Esophagus mucosa (tissue), 1 donor: Measurements from ENCODE around the gene ATXN1. TPM values are rescaled to one million over a fixed set of nuclear protein-coding genes. Genes with fewer than 3 reads are reported as not detected.
"Not testable (repeated sequence)": the region's sequence is repeated elsewhere in the genome, so short reads cannot be mapped to it uniquely, and the experiment has no call there.

Experiments used
- ATAC-seq: fragments of 200-7000 bp; cut with Tn5 transposase; one replicate; pipeline ENCODE4 v1.9.1; 2020
- total RNA-seq: library from RNA; stranded (reverse); gene quantifications from one replicate; pipeline ENCODE4 v1.2.4, GENCODE V29; 2023
- donor health status: DM: yes; HTN: yes; CAD: no.

Gene ATXN1
- total RNA-seq, 1 donor from 2014 or later = 29.3 TPM

DNA sequence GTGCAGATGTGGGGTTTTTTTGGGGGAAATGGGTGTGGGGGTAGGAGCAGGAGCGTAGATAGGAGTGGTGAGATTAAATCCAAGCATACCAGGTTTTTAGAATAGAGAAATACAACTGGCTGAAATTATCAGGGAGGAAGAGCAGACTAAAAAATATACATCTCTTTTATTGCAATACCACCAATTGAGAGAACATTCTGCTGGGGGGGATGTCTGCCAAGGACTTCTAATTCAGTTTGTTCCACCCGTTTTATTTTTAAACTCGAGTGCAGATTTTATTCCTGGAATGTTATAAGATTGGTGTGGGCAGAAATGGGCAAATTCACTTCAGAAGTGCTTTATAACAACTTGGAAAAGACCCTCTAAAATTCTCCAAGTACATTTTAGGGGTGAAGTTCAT, 330.2 kb downstream of the ATXN1 start:
- no peak for ATAC-seq

DNA sequence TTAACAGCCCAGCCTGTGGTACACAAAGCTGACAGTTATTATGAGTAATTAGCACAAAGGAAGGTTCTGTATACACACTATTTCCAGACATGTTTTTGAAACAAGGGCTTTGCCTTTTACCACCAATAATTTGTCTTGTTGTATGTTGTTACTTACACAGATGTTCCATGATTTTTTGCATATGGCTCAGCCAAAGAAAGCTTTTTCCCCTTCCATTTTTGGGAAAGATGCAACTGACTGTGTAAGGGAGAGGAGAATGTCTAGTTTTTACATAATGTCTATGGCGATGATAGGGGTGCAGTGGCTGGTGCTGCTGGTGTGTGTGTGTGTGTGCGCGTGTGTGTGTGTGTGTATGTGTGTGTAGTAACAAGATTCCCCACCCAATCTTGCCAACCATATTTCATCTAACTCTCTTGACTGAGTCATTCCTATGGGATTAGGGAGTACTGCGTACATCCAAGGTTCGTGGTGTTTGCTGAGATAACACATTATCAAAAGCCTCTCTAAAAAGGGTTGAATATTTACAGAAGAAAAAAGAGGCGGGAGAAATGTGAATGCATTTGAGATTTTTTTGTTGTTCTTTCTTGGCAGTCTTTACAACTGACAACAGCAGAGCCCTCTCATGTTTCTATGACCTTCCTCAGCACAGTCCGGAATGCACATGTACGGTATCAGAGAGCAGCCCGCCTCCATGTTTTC, 330.7 kb downstream of the ATXN1 start:
- no peak for ATAC-seq

DNA sequence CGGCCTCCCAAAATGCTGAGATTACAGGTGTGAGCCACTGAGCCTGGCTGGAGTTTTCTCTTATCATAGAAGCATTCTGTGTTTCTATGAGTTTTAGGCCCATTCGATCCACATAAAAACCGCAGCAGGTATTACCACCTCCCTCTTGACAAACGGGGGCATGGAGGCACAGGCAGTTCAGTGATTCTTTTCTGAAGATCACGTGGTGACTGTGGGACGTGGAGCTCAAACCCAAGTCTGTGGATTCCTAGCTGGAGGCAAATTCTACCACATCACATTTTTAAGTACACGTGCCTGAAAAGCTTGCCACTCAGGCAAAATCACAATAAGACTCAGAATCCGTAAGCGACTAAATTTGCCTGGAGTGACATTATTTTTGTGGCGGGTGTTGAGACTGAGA, 331.6 kb downstream of the ATXN1 start:
- no peak for ATAC-seq

DNA sequence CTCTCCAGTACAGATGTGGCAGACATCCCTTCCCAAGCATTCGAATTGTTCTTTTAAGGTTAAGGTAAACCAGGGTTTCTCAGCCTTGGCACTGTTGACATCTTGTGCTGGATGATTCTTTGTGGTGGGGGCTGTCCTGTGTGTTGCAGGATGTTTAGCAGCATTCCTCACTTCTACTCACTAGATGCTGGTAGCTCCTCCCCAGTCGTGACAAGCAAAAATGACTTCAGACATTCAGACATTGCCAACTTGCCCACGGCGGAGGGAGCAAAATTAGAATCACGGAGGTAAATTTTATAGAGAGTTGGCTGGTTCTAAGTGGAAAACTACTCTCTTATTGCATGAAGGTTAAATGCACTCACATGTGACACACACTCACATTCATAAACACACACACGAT, 334.1 kb downstream of the ATXN1 start:
- no peak for ATAC-seq

DNA sequence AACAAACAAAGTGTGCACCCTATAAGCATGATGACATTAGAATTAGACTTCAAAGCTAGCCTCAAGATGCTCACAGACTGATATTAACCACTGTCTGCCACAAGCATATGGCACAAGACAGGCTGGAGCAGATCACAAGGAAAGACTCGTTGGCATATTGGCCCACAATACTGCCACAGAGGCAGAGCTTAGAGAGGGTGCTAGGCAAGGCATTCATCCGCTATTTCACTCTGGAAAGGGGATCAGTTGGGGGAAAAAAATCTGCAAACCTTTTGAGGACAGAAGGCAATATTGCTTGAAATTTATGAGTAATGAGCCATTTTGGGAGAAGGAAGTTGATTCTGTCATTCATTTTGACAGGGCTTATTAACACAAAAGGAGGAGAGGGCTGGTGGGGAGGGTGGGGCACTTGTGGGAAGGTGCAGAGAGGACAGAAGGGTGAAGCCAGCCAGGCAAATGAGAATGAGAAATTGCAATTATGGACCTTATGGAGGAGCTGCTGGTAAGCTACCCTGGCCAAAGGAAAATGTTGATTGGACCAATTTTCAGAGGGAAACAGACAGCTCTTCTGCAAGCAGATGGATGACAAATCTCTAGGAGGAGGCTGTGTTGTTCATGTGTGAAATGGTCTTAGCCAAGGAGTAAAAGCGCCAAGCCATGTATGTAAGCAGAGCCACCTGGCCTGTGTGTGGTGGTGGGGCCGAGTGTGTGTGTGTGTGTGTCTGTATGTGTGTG, 335.2 kb downstream of the ATXN1 start:
- no peak for ATAC-seq

DNA sequence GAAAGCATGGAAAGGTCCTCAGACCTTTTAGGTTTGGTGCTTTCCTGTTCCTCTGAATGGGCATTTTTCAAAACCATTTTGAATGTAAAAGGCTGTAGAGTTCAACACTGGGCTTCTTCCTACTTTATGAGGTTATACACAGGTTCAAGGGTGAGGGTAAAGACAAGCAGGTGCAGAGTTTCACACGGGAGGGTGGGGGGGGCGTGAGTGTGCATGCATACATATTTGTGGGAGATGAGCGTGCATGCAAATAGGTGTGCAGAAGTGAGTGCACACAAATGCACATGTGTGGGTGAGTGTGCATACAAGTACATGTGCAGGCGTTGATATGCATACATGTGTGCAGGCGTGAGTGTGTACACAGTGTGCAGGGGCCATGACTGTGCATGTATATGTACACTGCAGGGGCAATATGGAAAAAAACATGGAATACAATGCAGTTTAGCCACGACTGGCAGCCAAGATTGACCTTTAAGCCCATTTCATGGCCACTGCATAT, 339.7 kb downstream of the ATXN1 start:
- ATAC-seq = no peak

DNA sequence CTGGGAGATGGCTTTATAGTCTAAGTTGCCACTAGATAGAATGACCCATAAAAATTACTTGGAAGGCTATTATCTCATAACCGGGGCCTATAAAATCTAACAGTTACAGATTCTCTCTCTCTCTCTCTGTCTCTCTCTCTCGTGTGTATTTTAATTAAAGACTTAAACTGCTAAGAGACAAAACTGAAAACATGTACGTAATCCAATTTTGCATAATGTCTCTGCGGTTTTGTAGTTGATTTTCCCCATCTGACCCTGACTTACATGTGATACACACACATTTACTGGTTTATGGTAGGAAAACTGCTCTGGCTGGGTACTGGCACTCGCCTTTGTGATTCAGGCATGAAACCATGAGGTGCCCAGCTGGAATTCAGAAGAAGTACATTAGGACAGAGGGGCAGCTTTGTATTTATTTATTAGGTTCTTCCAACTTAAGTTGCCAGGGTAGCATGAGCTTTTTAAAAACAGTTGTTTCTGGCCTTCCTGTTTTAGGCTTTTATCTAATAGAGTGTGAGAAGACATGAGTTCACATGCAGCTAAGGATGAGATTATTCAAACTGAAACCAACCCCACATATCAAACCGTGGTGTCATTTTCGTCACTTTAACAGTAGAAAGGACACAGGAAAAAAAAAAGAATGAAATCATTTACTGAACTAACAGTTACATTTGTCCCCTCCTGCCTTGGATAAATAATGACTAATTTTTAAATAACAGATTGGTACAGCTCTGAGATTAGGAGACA, 340.4 kb downstream of the ATXN1 start:
- peak; percentile 41 for ATAC-seq

DNA sequence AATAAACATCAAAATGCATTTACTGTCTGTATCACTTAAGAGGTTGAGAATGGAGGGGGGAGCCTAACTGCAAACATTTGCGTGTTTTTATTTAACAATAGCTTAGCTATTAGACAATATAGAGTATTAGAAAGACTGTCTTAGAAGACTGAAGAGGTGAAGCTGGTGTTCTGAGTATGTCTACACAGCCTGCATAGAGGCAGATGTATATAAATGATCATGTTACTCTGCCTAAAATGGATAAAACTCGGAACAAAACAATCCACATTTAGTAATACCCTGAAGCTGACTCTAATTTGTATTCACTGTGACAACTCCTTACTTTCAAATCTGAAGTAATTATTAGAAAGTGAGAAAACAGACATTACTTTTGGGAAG, 340.9 kb downstream of the ATXN1 start:
- ATAC-seq = no peak

DNA sequence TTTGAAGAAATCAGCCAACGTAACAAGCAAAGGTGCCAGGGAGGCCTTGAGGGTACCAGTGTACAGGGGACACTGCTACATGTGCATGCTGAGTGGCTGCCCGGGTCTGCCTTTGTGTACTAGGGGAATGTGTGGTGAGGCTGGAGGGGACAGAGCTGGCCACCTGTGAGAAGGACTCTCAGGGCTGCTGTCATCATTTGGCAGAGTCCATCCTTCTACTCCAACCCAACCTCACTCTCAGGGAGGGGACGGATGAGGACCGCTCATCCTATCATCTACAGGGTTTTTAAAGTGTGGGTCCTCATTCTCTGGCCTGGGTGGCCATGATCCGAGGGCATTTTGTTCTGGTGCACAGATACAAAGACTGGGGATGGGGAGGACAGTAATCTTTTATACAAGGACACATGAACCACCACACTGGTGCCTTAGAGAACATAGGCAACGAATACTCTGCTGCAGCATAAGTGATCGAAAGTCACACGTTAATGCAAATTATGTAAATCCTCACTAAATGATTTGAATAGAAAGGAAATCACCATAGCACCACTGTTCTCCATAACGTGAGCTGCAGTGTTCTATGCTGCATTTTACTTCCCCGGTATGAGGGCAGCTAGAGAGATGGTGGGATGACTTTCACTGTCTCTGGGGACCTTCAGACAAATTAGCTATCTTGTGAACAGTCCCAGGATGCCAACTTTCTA, 341.5 kb downstream of the ATXN1 start:
- peak; percentile 40 for ATAC-seq

DNA sequence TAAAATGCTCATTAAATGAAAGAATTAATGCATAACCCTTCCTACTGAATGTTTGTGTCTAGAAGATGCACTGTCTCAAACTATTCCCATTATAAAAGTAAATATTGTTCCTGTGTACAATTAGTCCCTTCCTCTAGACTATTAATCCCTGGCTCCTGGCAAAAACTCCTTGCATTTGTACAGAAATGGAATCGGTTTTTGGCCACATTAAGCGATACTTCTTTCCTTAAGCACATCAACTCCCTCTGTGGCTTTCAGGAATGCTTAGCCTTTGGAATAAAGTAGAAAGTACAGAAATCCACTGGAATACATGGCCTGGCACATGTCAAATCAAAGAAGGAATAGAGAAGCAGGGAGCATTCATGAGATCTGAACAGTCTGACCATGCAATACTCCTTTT, 343.1 kb downstream of the ATXN1 start:
- no peak for ATAC-seq

DNA sequence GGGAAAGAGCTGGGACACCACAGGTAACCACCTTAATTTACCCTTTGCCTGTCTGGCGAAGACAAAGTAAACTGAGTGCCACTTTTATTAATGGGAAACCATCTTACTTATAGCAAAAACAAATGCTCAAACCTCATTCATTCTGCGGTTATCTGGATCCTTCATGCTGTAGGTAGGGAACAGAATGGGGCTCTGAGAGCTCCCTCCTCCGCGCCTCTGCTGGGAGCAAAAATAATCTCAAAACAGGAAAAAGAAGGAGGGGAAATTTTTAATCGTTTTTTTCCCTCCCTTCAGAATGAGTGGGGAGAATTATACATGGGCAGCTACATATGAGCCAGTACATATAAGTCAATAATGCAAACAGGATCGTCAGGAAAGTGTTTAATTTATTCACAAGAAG, 345.6 kb downstream of the ATXN1 start:
- no peak for ATAC-seq

DNA sequence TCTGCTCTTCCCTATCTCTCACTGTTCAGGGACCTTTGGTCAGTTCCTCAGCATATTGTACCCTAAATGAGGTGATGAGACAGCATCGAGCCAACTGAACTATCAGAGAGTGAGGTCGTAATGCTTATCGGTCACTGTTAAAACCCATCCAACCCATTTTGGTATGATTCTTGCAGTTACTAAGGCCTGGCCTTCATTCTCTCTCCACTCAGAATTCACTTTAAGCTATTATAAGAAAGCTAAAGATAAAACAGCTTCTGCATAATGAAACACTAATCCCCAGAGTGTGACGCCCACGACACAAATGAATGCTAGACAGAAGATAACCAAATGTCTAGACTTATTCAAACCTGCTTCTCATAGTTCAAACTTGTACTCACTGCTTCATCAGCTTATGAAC, 347.1 kb downstream of the ATXN1 start:
- ATAC-seq = no peak

DNA sequence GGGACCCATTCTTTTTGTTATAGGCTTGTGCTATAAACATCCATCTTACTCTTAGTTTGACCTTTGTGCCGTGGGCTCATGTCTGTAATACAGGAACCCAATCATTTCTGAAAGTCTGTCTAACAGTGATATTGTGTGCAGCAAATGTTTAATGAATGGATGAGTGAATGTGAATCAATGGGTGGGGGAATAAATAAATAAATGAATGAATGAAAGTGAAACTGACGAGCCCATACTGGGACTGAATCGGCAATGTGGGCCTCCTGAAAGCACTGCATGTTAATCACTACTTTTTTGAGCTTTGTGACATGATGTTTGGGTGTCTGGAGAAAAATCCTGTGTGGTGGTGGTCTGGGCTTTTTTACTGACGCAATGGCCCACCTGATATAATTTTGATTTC, 347.9 kb downstream of the ATXN1 start:
- ATAC-seq = no peak

DNA sequence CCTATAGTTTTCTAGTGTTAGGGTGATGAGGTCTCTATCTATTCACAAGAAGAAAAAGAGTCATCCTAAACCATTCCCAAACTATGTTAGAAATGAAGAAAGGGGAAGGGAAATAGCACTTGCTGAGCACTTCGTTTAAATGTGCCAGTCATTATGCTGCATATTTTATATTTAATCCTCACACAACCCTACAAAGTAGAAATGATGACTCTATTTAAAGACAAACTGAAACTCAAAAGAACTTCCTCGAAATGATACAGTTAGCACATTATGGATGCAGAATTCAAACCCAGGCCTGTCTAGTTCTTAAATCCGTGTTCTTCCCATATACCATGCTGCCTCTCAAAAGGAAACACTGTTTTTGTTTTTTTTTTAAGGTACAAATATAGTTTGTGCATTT, 348.3 kb downstream of the ATXN1 start:
- ATAC-seq = no peak

DNA sequence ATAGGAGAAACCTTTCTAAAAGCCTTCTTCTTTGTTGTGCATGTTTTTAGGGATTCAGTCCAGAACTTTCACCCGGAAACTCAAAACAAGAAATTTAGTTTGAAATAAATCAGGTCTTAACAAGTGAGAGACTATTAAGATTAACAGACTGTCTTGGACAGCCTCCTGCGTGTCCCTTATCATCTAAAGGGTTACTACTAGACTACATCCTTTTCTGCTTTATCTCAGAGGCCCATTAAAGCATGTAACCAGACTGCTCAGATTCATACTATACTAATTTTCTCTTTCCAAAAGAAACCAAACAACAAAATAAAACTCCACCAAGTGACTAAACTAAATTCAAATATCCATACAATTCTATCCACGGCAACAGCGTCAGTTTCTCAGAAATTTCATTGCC, 349.1 kb downstream of the ATXN1 start:
- no peak for ATAC-seq

DNA sequence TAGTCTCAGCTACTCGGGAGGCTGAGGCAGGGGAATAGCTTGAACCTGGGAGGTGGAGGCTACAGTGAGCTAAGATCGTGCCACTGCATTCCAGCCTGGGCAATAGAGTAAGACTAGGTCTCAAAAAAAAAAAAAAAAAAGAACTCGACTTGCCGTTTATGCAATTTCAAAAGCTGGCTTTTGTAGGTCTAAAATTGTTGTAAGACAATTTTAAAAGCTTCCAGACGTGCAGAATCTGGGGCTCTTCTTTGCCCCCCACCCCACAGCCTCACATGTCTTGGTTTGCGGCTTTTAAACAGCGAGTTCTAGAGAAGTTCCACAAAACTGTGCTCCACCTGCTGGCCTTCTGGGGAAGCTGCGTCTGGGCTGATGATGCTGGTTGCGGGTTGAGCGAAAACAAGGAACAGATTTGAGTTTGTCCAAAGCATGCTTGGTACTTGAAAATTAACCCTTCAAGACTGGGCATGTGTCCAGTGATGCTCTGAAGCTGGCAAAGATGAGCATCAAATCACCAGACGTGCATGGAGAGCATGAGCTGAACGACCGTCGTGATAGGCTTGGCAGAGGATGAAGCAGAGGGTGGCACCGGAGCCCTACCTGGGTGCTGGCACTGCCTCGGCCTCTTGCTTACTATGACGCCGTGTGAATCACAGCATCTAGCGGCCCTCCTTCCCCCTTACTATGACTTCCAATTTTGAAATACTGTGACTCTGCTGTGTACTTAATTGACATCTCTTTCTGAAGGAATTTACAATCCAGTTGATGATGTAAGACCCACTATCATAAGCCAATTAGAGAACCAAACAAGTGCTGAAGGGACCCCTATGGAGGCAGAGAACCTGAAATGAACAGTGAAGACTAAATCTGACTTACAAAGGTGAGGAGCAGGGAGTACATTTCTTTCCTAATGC, 351.5 kb downstream of the ATXN1 start:
- peak; percentile 91 for ATAC-seq

DNA sequence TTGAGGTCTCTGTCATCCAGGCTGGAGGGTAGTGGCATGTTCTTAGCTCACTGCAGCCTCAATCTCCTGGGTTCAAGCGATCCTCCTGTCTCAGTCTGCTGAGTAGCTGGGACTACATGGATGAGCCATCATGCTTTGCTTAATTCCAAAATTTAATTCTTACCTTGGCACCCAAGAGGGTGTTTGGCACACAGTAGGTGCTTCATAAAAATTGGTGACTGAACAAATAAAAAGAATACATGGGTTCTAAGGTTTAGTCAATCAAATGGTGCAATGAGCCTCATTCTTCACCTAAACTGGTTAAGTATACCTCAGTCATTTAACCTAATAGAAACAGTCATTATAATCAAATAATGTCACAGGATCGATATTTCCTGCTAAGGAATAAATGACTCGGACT, 352.5 kb downstream of the ATXN1 start:
- no peak for ATAC-seq

DNA sequence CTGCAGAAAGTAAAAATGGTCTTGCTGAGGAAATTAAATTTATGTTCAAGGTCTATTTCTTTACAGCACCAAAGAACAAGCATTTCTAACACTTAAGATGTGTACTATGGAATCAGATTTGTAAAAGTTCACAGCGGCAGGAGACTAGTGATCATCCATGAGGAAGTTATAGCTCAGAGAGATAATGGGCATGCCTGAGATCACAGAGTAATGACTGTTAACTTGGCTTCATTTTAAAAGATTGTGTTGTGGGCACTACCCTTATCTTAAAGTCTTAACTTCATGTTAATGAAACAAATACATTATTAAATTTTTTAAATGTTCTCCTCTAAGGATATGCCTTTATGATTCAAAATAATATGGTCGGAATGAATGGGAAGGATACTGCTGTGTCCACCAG, 354.3 kb downstream of the ATXN1 start:
- no peak for ATAC-seq

DNA sequence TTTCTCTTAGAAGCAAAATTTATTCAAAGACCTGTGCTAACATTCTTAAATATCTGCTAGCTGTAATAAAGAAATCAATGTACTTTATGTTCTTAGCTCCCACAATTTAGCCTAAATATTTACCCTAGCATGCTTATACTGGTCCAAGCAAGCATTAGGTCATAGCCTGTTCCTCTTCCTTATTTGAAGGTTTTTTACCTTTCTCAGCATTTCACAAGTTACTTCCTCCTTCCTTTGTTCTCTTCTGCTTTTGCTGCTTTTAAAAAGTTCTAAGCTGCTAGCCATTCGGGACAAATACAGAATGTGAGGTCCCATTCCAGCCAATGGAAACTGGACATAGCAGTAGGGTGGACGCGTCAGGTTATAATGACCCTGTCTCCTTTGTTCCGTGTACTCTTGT, 354.7 kb downstream of the ATXN1 start:
- not testable (repeated sequence) for ATAC-seq

DNA sequence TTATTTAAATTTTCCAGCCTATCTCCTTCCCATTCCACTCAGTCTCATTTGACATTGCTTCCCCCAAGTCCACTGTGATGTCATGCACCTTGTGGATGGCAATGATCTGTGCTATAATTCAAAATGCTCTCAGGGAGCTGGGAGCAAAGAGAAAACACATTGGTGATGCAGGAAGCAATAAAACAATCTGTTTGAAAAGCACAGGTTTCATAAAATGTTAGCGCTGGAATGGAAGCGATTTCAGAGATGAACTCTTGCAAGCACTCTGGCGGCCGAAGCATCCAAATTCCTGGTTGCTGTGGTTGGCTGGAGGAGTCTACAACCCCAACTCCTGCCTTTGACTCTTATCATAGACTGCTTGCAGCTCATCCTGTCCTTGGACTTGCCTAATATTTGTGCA, 355.9 kb downstream of the ATXN1 start:
- ATAC-seq = no peak

DNA sequence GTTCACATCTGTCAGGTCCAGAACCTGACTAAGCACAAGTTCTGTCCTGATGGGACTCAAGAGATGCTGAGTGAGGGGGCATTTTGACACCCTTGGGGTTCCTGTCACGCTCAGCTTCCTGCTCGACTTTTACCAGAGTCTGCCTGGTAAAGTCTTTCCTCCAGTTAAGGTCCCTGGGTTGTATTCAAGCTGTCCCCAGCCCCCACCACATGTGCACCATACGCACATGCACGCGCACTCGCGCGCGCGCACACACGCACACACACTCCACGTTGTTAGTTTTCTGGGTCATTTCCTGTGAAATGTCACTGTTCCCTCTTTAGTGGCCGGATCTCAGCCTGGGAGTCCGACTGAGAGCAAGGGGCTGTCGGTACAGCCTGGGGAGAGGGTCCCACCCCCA, 356.8 kb downstream of the ATXN1 start:
- ATAC-seq = no peak

DNA sequence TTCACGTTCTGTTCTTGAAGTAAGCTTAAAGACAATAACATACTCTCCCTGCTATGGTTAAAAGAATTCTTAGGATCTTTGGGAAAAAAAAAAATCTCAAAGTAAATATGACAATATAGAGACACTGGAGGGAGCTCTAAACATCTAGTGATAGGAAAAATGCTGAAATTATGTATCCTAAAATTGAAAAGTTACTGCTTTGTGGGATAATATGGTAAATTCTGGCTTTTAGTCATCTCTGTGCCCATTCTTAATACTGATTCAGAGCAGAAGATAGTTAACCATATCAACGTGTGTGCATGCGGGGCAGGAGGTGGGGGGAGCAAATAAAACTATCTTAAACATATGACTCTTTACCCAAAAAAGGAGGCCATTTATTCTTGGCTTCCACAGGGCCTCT, 357.4 kb downstream of the ATXN1 start:
- ATAC-seq = no peak
